DND-41 (cell line): ENCODE measurements around the gene ADAMTS1.

Experiments
- ATAC-seq: fragments of 200-7000 bp; cut with Tn5 transposase; 3 replicates; pipeline ENCODE4 v1.9.1; 2021; ENCODE audit warnings: low read depth; ENCODE audit not compliant: insufficient read depth
- DNase-seq: peaks from one replicate; pipeline ENCODE4 v3.0.0-alpha.2; 2020
- H2AFZ ChIP-seq: 2 replicates; pipeline ENCODE4 v1.6.0; 2012; ENCODE audit warnings: low read depth, low read length
- H3K27ac ChIP-seq: 2 replicates; pipeline ENCODE4 v1.5.1; 2012; ENCODE audit warnings: low read length, inconsistent platforms
- H3K27me3 ChIP-seq: fragments of 200-600 bp; sonication (generic); 2 replicates; pipeline ENCODE4 v1.6.0; 2012; ENCODE audit warnings: low read length, mild to moderate bottlenecking, inconsistent platforms; ENCODE audit not compliant: insufficient read depth, poor library complexity
- H3K36me3 ChIP-seq: 2 replicates; pipeline ENCODE4 v1.5.1; 2012; ENCODE audit warnings: low read length, inconsistent platforms; ENCODE audit not compliant: insufficient read depth
- H3K4me1 ChIP-seq: 2 replicates; pipeline ENCODE4 v1.5.1; 2012; ENCODE audit warnings: mild to moderate bottlenecking, low read length; ENCODE audit not compliant: insufficient read depth
- H3K4me2 ChIP-seq: 2 replicates; pipeline ENCODE4 v1.6.0; 2012; ENCODE audit warnings: mild to moderate bottlenecking, moderate library complexity, low read length, inconsistent platforms; ENCODE audit not compliant: insufficient read depth
- H3K4me3 ChIP-seq, 2 experiments: fragments of 200-600 bp in 1 of 2; shearing (Covaris generic) in 1 of 2; 2 replicates each; pipeline ENCODE4 v1.5.1; 2012 to 2016; ENCODE audit warnings: inconsistent platforms in 2 of 2, low read length in 2 of 2, mild to moderate bottlenecking in 2 of 2, low read depth in 1 of 2, moderate library complexity in 1 of 2
- H3K79me2 ChIP-seq: 2 replicates; pipeline ENCODE4 v1.6.0; 2012; ENCODE audit warnings: low read length, inconsistent platforms; ENCODE audit not compliant: insufficient read depth
- H3K9ac ChIP-seq: 2 replicates; pipeline ENCODE4 v1.6.0; 2012; ENCODE audit warnings: low read depth, mild to moderate bottlenecking, inconsistent platforms, low read length, moderate library complexity
- H3K9me3 ChIP-seq: 2 replicates; pipeline ENCODE4 v1.5.1; 2012; ENCODE audit warnings: low read length, moderate library complexity, mild to moderate bottlenecking, inconsistent platforms; ENCODE audit not compliant: insufficient read depth, severe bottlenecking
- H4K20me1 ChIP-seq: 2 replicates; pipeline ENCODE4 v1.6.0; 2012; ENCODE audit warnings: low read length; ENCODE audit not compliant: insufficient read depth
- EZH2 ChIP-seq: IDR thresholded peaks from 3 replicates; pipeline ENCODE4 v1.6.1; 2012; ENCODE audit warnings: borderline replicate concordance, low read depth, mild to moderate bottlenecking, moderate library complexity, low read length, inconsistent platforms; ENCODE audit not compliant: severe bottlenecking
- TF ChIP-seq, protein P1 (sequence below): IDR thresholded peaks from 2 replicates; pipeline ENCODE4 v1.5.1; 2012; ENCODE audit warnings: borderline replicate concordance, low read length, moderate library complexity, mild to moderate bottlenecking; ENCODE audit not compliant: poor library complexity, severe bottlenecking; ENCODE audit errors: extremely low read depth

The ADAMTS1 gene

DNA sequence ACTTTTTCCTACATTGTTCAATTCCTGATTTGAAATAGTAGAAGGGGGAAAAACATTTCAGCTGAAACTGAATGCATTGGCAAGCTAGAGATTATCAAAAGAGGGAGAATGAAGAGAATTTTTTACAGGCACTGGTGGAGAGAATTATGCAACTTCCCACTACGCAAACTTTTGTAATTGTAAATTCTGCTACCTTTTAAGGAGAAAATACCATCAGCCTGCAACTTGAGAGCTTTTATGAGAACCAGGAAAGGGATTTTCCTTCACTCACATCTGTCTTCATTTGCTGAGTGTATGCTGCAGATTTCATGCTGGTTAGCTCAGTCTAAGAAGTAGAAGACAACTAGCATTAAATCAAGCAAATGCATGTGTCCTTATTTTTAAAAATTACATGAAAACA is 43.7 kb downstream of the ADAMTS1 start:
- H3K27me3 ChIP-seq: no peaks in the 10 kb centered on the region
- H3K4me1 ChIP-seq: peaks cover 3% of the 10 kb centered on the region
- H4K20me1 ChIP-seq: no peaks in the 10 kb centered on the region
- H3K9ac ChIP-seq: no peak overlapping the region
- no peak for DNase-seq
- TF ChIP-seq EZH2: no peak
- TF ChIP-seq, protein P1, sequence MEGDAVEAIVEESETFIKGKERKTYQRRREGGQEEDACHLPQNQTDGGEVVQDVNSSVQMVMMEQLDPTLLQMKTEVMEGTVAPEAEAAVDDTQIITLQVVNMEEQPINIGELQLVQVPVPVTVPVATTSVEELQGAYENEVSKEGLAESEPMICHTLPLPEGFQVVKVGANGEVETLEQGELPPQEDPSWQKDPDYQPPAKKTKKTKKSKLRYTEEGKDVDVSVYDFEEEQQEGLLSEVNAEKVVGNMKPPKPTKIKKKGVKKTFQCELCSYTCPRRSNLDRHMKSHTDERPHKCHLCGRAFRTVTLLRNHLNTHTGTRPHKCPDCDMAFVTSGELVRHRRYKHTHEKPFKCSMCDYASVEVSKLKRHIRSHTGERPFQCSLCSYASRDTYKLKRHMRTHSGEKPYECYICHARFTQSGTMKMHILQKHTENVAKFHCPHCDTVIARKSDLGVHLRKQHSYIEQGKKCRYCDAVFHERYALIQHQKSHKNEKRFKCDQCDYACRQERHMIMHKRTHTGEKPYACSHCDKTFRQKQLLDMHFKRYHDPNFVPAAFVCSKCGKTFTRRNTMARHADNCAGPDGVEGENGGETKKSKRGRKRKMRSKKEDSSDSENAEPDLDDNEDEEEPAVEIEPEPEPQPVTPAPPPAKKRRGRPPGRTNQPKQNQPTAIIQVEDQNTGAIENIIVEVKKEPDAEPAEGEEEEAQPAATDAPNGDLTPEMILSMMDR: no peak
- H2AFZ ChIP-seq: no peak overlapping the region
- no peaks in the 10 kb centered on the region for H3K36me3 ChIP-seq
- H3K4me3 ChIP-seq: no peak overlapping the region
- no peaks in the 10 kb centered on the region for H3K79me2 ChIP-seq
- no peaks in the 10 kb centered on the region for H3K9me3 ChIP-seq
- H3K27ac ChIP-seq: no peak overlapping the region
- H3K4me2 ChIP-seq: no peak overlapping the region
- ATAC-seq: no peak

DNA sequence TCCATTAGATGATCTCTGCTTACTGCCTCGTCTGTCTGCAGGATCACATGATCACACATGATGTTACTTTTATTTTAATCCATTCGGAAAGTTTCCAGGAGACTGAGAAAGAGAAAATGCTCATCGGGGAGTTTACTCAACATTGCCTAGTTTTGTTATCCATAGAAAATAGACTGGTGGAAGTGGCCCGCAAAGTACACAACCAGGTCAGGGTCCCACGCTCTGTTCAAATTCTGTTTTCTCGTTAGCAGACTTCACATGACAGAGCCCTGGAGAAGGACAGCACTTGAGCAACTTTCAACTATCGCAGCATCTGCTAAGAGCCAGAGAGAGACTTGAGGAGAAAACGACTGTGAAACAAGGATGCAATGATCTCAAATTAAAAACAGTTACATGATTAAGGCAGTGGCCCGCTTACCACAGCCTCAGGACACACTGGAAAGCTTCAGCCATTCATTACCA is 44.2 kb downstream of the ADAMTS1 start:
- no peak for ATAC-seq

DNA sequence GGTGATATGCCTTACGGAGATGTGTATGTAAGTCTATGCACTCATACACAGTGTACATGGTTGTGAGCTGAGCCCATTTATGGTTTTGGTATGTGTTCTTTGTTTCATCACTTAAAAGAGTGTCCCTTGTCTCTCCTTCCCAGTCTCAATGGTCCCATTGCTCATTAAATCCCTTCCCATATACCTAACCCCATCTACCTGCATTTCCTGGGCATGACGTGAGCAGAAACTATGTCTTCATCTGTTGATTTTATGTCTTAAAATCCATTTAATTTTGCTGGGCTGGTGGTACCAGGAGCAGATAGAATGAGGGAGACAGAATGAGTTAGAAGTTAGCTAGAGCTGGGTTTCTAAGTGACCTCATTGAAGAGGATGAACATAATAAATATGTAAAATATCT is 44.8 kb downstream of the ADAMTS1 start:
- no peak overlapping the region for H3K27ac ChIP-seq
- no peak for ATAC-seq

More for the DNA sequence above, 44.2 kb downstream of the ADAMTS1 start:
- no peak overlapping the region for H3K27ac ChIP-seq
- H3K9me3 ChIP-seq: no peaks in the 10 kb centered on the region
- no peaks in the 10 kb centered on the region for H3K36me3 ChIP-seq
- DNase-seq: no peak
- H3K4me2 ChIP-seq: no peak overlapping the region
- no peaks in the 10 kb centered on the region for H3K27me3 ChIP-seq
- H3K4me3 ChIP-seq: no peak overlapping the region
- no peaks in the 10 kb centered on the region for H3K79me2 ChIP-seq
- no peaks in the 10 kb centered on the region for H3K4me1 ChIP-seq
- no peaks in the 10 kb centered on the region for H4K20me1 ChIP-seq
- no peak overlapping the region for H3K9ac ChIP-seq
- TF ChIP-seq, protein P1: no peak
- no peak for TF ChIP-seq EZH2
- no peak overlapping the region for H2AFZ ChIP-seq

More for the DNA sequence above, 44.8 kb downstream of the ADAMTS1 start:
- DNase-seq: no peak
- Histone ChIP-seq H3K9ac (no peak overlapping the region), H2AFZ (no peak overlapping the region), H4K20me1 (no peaks in the 10 kb centered on the region), H3K27me3 (no peaks in the 10 kb centered on the region), H3K9me3 (no peaks in the 10 kb centered on the region), H3K4me2 (no peak overlapping the region), H3K4me1 (peaks cover 4% of the 10 kb centered on the region; the same call in 1 of the 2 replicates), H3K36me3 (no peaks in the 10 kb centered on the region), H3K79me2 (no peaks in the 10 kb centered on the region), H3K4me3 (no peak overlapping the region)
- TF ChIP-seq, protein P1: no peak
- no peak for TF ChIP-seq EZH2
